ENCODE results near the gene TPRG1. TPM values are rescaled to one million over a fixed set of nuclear protein-coding genes. Genes with fewer than 3 reads are reported as not detected.

Gene TPRG1, protein sequence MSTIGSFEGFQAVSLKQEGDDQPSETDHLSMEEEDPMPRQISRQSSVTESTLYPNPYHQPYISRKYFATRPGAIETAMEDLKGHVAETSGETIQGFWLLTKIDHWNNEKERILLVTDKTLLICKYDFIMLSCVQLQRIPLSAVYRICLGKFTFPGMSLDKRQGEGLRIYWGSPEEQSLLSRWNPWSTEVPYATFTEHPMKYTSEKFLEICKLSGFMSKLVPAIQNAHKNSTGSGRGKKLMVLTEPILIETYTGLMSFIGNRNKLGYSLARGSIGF
- 0.08 TPM for polyA plus RNA-seq (2013, experiment 1 of 2)
- polyA plus RNA-seq (2013, experiment 2 of 2): 0.16 TPM

DNA sequence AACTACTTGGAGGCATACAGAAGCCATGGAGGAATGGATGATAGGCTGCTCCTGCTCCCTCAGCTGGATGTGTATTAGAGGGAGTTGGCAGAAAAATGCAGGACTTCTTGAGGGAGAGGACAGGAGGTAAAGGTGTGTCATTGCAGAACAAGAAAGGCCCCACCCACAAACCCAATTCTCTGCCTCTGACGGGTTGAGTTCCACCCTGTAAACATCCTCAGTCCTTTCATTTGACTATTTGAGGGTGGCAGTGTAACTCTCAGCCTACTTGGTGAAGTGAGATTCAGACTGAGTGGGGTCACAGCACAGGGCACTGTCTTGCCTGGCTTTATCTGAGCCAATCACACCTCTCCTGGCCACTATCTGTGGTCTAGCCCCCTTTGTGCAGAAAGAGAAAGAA lies at the start of gene TPRG1:
TPRG1 (plus strand) TSS at position 265 of the 400 bp plus-strand sequence. CDS start 35,414 bp downstream, outside the sequence.
- WGBS: no CpG with 5 or more reads among the region's 1 CpG
- H3K27ac ChIP-seq (ENCODE audit: low read length, poor library complexity, severe bottlenecking): no peak within 1 kb of the TSS

DNA sequence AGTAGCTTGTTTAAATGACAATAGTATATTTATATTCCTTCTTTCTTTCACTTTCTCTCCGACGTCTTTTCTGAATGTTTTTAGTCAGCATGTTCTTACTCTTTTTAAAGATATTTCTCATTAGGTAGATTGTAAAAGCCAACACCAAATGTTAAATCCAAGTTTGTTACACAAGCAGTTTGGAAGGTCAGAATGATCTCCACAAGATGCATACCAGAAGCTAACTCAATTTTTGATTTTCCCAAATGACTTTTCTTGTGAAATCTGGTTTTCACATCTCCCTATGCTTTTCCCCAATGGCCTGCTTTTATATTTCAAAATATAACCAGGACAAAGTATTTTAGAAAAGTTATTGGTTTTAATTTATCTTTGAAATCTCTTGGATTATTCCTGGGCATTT lies 49.7 kb upstream of the TPRG1 start:
- no CpG with 5 or more reads among the region's 2 CpGs for WGBS
- H3K27me3 ChIP-seq (ENCODE audit: control insufficient read depth in 1 of 2, insufficient read depth in 1 of 2, low read length in 2 of 2): no peaks in the 10 kb centered on the region
- H3K4me1 ChIP-seq (ENCODE audit: control insufficient read depth, insufficient read depth, low read depth, low read length): no peaks in the 10 kb centered on the region

More for the DNA sequence above, at the start of gene TPRG1:
- no peak within 1 kb of the TSS for H2BK15ac ChIP-seq (ENCODE audit: low read depth, poor library complexity, severe bottlenecking)
- H2BK5ac ChIP-seq (ENCODE audit: low read depth, low read length, poor library complexity, severe bottlenecking): no peak within 1 kb of the TSS
- DNase-seq: no peak
- H3K4me3 ChIP-seq (ENCODE audit: insufficient read depth in 1 of 2, low read depth in 1 of 2, low read length in 2 of 2): no peak within 1 kb of the TSS
- no peak within 1 kb of the TSS for H4K8ac ChIP-seq (ENCODE audit: low read length)
- H4K91ac ChIP-seq (ENCODE audit: low read length): no peak within 1 kb of the TSS
- no peaks in the 10 kb centered on the region for H3K9me3 ChIP-seq (ENCODE audit: control insufficient read depth, low read length)
- H3K4me2 ChIP-seq (ENCODE audit: low read length, poor library complexity, severe bottlenecking): no peak within 1 kb of the TSS
- no peak within 1 kb of the TSS for H3K23ac ChIP-seq (ENCODE audit: low read length in 2 of 2)
- H2AFZ ChIP-seq (ENCODE audit: low read depth, low read length): no peak within 1 kb of the TSS
- no peaks in the 10 kb centered on the region for H3K27me3 ChIP-seq (ENCODE audit: control insufficient read depth in 1 of 2, insufficient read depth in 1 of 2, low read length in 2 of 2)
- no peaks in the 10 kb centered on the region for H3K36me3 ChIP-seq (ENCODE audit: control insufficient read depth in 1 of 2, insufficient read depth in 2 of 2, low read depth in 1 of 2, low read length in 2 of 2)
- H2AK5ac ChIP-seq (ENCODE audit: low read length, severe bottlenecking): no peak within 1 kb of the TSS
- no peak within 1 kb of the TSS for H3K18ac ChIP-seq (ENCODE audit: low read depth in 1 of 2, low read length in 2 of 2)
- no peak within 1 kb of the TSS for H2BK12ac ChIP-seq (ENCODE audit: low read length in 2 of 2)
- H3K9ac ChIP-seq (ENCODE audit: low read length): no peak within 1 kb of the TSS
- no peak within 1 kb of the TSS for H2BK120ac ChIP-seq (ENCODE audit: low read depth, low read length)
- no peak within 1 kb of the TSS for H3K14ac ChIP-seq (ENCODE audit: low read length in 2 of 2)
- no peaks in the 10 kb centered on the region for H3K79me1 ChIP-seq (replicated peaks; ENCODE audit: low read length, poor library complexity, severe bottlenecking)
- H3K4ac ChIP-seq (ENCODE audit: low read depth in 1 of 2, low read length in 2 of 2): no peak within 1 kb of the TSS
- H3K4me1 ChIP-seq (ENCODE audit: control insufficient read depth, insufficient read depth, low read depth, low read length): no peaks in the 10 kb centered on the region

GRCh38 chr3:189122526-189123205 lies 49.1 kb upstream of the TPRG1 start:
- DNase-seq: no peak
- H3K27me3 ChIP-seq (ENCODE audit: control insufficient read depth in 1 of 2, insufficient read depth in 1 of 2, low read length in 2 of 2): no peaks in the 10 kb centered on the region
- no peak overlapping the region for H3K27ac ChIP-seq (ENCODE audit: low read length, poor library complexity, severe bottlenecking)
- H4K91ac ChIP-seq (ENCODE audit: low read length): no peak overlapping the region
- no peaks in the 10 kb centered on the region for H3K79me1 ChIP-seq (replicated peaks; ENCODE audit: low read length, poor library complexity, severe bottlenecking)
- no peak overlapping the region for H2AFZ ChIP-seq (ENCODE audit: low read depth, low read length)
- no peaks in the 10 kb centered on the region for H3K36me3 ChIP-seq (ENCODE audit: control insufficient read depth in 1 of 2, insufficient read depth in 2 of 2, low read depth in 1 of 2, low read length in 2 of 2)
- H3K4ac ChIP-seq (ENCODE audit: low read depth in 1 of 2, low read length in 2 of 2): no peak overlapping the region
- H3K4me3 ChIP-seq (ENCODE audit: insufficient read depth in 1 of 2, low read depth in 1 of 2, low read length in 2 of 2): peak overlapping the region in 1 of 2 experiments; percentile 66
- H2BK120ac ChIP-seq (ENCODE audit: low read depth, low read length): no peak overlapping the region
- H3K14ac ChIP-seq (ENCODE audit: low read length in 2 of 2): no peak overlapping the region
- H3K4me1 ChIP-seq (ENCODE audit: control insufficient read depth, insufficient read depth, low read depth, low read length): no peaks in the 10 kb centered on the region
- H3K4me2 ChIP-seq (ENCODE audit: low read length, poor library complexity, severe bottlenecking): no peak overlapping the region
- no peak overlapping the region for H4K8ac ChIP-seq (ENCODE audit: low read length)
- WGBS: 100% methylated on average over 2 of the region's 5 CpGs
- H2BK12ac ChIP-seq (ENCODE audit: low read length in 2 of 2): no peak overlapping the region
- H3K9ac ChIP-seq (ENCODE audit: low read length): peak overlapping the region; percentile 82
- no peak overlapping the region for H2BK5ac ChIP-seq (ENCODE audit: low read depth, low read length, poor library complexity, severe bottlenecking)
- no peak overlapping the region for H3K23ac ChIP-seq (ENCODE audit: low read length in 2 of 2)
- no peak overlapping the region for H2AK5ac ChIP-seq (ENCODE audit: low read length, severe bottlenecking)
- H2BK15ac ChIP-seq (ENCODE audit: low read depth, poor library complexity, severe bottlenecking): no peak overlapping the region
- H3K9me3 ChIP-seq (ENCODE audit: control insufficient read depth, low read length): no peaks in the 10 kb centered on the region
- H3K18ac ChIP-seq (ENCODE audit: low read depth in 1 of 2, low read length in 2 of 2): no peak overlapping the region

More for the DNA sequence above, 49.7 kb upstream of the TPRG1 start:
- Histone ChIP-seq H3K36me3 (ENCODE audit: control insufficient read depth in 1 of 2, insufficient read depth in 2 of 2, low read depth in 1 of 2, low read length in 2 of 2) (no peaks in the 10 kb centered on the region), H3K9me3 (ENCODE audit: control insufficient read depth, low read length) (no peaks in the 10 kb centered on the region), H2BK120ac (ENCODE audit: low read depth, low read length) (no peak overlapping the region), H4K8ac (ENCODE audit: low read length) (no peak overlapping the region), H2BK12ac (ENCODE audit: low read length in 2 of 2) (no peak overlapping the region), H2BK5ac (ENCODE audit: low read depth, low read length, poor library complexity, severe bottlenecking) (no peak overlapping the region), H2BK15ac (ENCODE audit: low read depth, poor library complexity, severe bottlenecking) (no peak overlapping the region), H2AK5ac (ENCODE audit: low read length, severe bottlenecking) (no peak overlapping the region), H3K9ac (ENCODE audit: low read length) (peak overlapping the region; percentile 82), H3K4me2 (ENCODE audit: low read length, poor library complexity, severe bottlenecking) (no peak overlapping the region), H3K14ac (ENCODE audit: low read length in 2 of 2) (no peak overlapping the region), H3K4me3 (ENCODE audit: insufficient read depth in 1 of 2, low read depth in 1 of 2, low read length in 2 of 2) (peak overlapping the region in 1 of 2 experiments; percentile 66), H4K91ac (ENCODE audit: low read length) (no peak overlapping the region), H3K27ac (ENCODE audit: low read length, poor library complexity, severe bottlenecking) (no peak overlapping the region), H3K23ac (ENCODE audit: low read length in 2 of 2) (no peak overlapping the region), H3K4ac (ENCODE audit: low read depth in 1 of 2, low read length in 2 of 2) (no peak overlapping the region), H2AFZ (ENCODE audit: low read depth, low read length) (no peak overlapping the region), H3K18ac (ENCODE audit: low read depth in 1 of 2, low read length in 2 of 2) (no peak overlapping the region), H3K79me1 (replicated peaks; ENCODE audit: low read length, poor library complexity, severe bottlenecking) (no peaks in the 10 kb centered on the region)
- no peak for DNase-seq

GRCh38 chr3:189123595-189124387 lies 48.0 kb upstream of the TPRG1 start:
- no peak overlapping the region for H3K27ac ChIP-seq (ENCODE audit: low read length, poor library complexity, severe bottlenecking)
- no peak overlapping the region for H4K91ac ChIP-seq (ENCODE audit: low read length)
- H3K23ac ChIP-seq (ENCODE audit: low read length in 2 of 2): no peak overlapping the region
- H2BK120ac ChIP-seq (ENCODE audit: low read depth, low read length): no peak overlapping the region
- H3K79me1 ChIP-seq (replicated peaks; ENCODE audit: low read length, poor library complexity, severe bottlenecking): no peaks in the 10 kb centered on the region
- no peak overlapping the region for H3K14ac ChIP-seq (ENCODE audit: low read length in 2 of 2)
- H3K9me3 ChIP-seq (ENCODE audit: control insufficient read depth, low read length): no peaks in the 10 kb centered on the region
- no peaks in the 10 kb centered on the region for H3K36me3 ChIP-seq (ENCODE audit: control insufficient read depth in 1 of 2, insufficient read depth in 2 of 2, low read depth in 1 of 2, low read length in 2 of 2)
- no peak overlapping the region for H3K4me2 ChIP-seq (ENCODE audit: low read length, poor library complexity, severe bottlenecking)
- H2AK5ac ChIP-seq (ENCODE audit: low read length, severe bottlenecking): no peak overlapping the region
- no peak overlapping the region for H4K8ac ChIP-seq (ENCODE audit: low read length)
- H3K4me1 ChIP-seq (ENCODE audit: control insufficient read depth, insufficient read depth, low read depth, low read length): no peaks in the 10 kb centered on the region
- no peaks in the 10 kb centered on the region for H3K27me3 ChIP-seq (ENCODE audit: control insufficient read depth in 1 of 2, insufficient read depth in 1 of 2, low read length in 2 of 2)
- peak overlapping the region in 1 of 2 experiments; percentile 66 for H3K4me3 ChIP-seq (ENCODE audit: insufficient read depth in 1 of 2, low read depth in 1 of 2, low read length in 2 of 2)
- no peak overlapping the region for H3K4ac ChIP-seq (ENCODE audit: low read depth in 1 of 2, low read length in 2 of 2)
- DNase-seq: no peak
- H2BK12ac ChIP-seq (ENCODE audit: low read length in 2 of 2): no peak overlapping the region
- H2AFZ ChIP-seq (ENCODE audit: low read depth, low read length): no peak overlapping the region
- 80% methylated on average over 8 of the region's 11 CpGs for whole genome bisulfite sequencing
- H2BK15ac ChIP-seq (ENCODE audit: low read depth, poor library complexity, severe bottlenecking): no peak overlapping the region
- peak overlapping the region; percentile 82 for H3K9ac ChIP-seq (ENCODE audit: low read length)
- H3K18ac ChIP-seq (ENCODE audit: low read depth in 1 of 2, low read length in 2 of 2): no peak overlapping the region
- H2BK5ac ChIP-seq (ENCODE audit: low read depth, low read length, poor library complexity, severe bottlenecking): no peak overlapping the region

Measured in mesenchymal stem cell (in vitro differentiated cells and primary cell).